ENCODE results near the gene ROR1.

Gene ROR1

DNA sequence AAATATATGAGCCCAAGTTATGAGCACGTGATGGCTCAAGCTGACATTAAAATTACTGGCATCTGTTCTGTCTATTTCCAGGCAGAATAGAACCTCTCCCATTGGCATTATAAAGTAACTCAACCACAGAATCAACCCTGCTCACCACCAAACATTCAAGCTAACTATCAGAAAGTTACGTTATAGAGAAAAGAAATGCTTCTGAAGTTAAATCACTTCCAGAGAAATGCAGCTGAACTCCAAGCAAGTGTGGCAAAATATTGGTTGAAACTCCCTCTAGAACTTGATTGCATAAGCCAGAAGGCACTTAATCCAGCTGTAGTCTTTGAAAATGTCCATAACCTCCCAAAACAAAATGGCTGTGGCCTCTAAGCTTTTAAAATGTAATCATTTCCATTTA lies 393.4 kb downstream of the ROR1 start:
- no peak for DNase-seq (ENCODE audit: low read depth in 1 of 2, low spot score in 1 of 2)

DNA sequence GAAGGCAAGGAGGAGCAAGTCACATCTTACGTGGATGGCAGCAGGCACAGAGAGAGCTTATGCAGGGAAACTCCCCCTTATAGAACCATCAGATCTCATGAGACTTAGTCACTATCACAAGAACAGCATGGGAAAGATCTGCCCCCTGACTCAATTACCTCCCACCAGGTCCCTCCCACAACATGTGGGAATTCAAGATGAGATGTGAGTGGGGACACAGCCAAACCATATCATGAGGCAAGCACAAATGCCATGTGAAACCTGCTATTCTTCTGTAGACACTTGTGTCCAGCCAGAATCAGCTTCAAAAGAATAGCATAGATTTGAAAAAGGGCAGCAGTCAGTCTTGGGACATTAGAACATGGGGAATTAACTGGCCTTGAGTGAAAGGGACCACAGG lies 397.4 kb downstream of the ROR1 start:
- no peak for DNase-seq (ENCODE audit: low read depth in 1 of 2, low spot score in 1 of 2)

DNA sequence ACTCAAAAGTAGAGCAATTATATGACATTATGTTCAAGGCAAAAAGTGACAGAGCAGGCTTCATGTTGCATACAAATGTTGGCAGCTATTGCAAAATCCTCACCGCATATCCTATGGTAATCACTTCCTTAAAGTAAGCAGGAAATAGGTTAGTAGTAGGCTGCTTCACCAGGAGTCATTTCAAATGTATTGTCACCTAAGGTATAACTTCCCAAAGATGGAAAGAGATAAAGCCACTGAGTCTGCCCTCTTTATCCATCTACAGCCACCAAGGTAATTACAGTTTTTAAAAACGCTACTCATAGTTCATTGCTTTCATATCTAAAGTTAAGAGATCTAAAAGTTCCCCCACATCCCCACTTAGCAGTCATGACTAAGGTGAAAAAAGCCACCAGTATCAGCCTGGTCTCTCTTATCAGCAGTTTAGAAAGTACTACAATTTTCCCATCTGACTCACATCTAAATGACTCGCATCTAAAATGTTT lies 398.0 kb downstream of the ROR1 start:
- DNase-seq (ENCODE audit: low read depth in 1 of 2, low spot score in 1 of 2), result no peak

DNA sequence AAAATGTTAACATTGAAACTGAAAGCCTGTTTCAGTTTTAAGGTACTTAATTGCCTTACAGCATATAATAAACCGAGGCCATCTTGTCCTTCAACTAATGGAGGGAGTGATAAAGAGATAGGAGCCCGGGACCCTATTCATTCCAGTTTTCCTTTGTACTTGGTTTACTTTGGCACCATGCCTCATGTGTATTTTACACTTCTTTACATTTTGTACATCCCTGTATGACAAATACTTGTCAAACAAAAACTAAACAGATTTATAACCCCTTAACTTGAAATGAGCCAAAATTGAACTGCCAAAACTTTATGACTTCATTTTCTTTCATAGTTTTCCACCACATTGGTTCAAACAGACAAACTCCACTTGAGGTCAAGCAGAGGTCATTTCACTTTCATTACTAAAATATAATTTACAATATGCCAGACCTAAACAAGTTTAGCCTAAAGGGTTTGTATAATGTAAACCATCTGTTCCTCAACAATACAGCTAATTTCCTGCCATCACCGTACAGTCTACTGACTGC lies 398.7 kb downstream of the ROR1 start:
- DNase-seq (ENCODE audit: low read depth in 1 of 2, low spot score in 1 of 2), result no peak

DNA sequence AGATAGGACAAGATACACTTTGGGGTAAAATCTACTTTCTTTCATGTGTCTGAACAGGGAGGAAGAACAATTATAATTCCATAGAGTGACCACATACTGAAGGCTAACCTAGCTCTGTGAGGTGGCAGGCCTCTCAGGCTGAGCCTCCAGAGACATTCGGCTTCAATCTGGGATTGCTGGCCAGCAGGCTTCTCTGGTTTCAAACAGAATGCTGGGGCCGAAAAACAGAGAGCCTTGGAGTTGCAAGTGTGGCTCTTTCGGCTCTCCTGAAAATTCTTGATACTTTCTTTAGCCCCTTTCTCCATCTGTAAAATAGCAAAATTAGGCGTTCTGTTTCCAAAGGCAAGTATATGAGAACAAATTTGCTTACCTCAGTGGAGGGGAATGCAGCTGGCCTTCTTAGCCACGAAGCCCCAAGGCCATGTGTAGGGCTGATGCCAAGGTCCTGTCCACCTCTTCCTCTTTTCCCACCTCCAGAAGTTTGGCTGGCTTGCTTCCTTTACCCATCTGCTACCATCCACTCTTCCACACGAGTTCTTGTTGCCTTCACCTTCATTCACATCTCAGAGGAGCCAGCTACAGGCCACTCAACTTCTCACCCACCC lies 399.6 kb downstream of the ROR1 start:
- no peak for DNase-seq (ENCODE audit: low read depth in 1 of 2, low spot score in 1 of 2)

DNA sequence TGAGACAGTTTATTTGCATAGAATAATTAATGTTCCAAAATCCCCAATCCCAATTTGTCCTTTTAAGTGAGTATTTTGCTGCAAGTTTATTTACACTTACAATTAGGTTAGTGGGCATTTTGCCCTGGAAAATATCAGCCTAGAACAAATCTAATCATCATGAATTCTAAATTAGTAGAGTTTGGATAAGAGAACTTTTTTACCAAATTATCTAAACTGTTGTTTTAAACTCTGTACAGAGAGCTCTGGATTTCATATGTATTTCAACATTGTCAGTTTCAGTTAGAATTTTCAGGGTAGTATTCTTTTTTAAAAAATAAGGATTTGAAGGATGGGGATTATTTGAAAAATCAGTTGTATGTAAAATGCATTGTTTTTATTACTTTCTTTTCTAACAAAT lies 401.8 kb downstream of the ROR1 start:
- DNase-seq (ENCODE audit: low read depth in 1 of 2, low spot score in 1 of 2), result no peak

DNA sequence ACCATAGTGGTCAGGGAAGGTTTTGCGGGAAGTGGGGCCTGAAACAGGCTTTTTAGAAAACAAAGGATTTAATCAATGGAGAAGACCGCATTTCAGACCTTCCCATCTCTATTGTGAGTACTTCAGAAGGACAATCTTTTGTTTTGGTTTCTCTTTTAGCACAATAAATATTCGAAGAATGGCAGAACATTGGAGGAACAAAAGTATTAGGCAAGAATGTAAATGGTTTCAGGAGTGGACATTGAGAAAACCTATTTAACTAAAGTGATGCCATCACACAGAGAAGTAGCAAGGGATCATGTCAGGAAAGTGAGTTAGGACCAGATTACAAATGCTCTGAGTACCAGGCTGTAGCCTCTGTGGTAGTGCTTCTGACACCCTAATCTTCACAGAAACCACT lies 402.8 kb downstream of the ROR1 start:
- no peak for DNase-seq (ENCODE audit: low read depth in 1 of 2, low spot score in 1 of 2)

DNA sequence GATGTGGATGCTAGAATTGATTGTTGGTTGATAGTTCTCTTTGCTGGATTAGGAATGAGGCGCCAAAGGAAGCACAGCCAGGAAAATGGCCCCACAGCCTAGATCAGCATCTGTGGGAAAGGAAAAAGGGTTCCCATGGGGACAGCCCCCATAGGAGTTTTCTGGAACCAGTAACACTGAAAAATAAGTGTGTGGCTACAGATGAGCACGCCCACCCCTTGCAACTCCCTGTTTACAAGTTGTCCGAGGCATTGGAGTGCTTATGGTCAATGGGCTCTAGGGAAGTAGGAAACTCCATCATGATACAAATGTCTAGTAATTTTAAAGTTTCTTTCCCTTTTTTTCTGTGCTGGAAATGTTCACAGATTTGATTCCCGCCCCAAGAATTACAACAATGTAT lies 405.8 kb downstream of the ROR1 start:
- no peak for DNase-seq (ENCODE audit: low read depth in 1 of 2, low spot score in 1 of 2)

DNA sequence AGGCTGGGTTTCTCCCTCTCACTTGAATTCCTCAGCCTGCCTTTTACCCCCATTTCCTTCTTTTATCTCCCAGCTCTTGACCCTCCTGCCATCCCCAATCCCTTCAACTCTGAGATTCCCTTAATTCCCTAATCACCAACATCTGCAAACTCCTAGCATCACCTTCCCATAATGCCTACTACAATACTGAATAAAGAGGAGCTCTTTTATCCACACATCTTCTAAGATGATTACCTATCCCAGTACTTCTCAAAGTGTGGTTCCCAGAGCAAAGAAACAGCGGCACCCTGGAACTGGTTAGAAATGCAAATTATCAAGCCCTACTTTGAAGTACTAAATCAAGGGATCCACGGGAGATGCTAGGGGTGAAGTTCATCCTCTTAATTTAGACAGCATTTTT lies 408.4 kb downstream of the ROR1 start:
- no peak for DNase-seq (ENCODE audit: low read depth in 1 of 2, low spot score in 1 of 2)

DNA sequence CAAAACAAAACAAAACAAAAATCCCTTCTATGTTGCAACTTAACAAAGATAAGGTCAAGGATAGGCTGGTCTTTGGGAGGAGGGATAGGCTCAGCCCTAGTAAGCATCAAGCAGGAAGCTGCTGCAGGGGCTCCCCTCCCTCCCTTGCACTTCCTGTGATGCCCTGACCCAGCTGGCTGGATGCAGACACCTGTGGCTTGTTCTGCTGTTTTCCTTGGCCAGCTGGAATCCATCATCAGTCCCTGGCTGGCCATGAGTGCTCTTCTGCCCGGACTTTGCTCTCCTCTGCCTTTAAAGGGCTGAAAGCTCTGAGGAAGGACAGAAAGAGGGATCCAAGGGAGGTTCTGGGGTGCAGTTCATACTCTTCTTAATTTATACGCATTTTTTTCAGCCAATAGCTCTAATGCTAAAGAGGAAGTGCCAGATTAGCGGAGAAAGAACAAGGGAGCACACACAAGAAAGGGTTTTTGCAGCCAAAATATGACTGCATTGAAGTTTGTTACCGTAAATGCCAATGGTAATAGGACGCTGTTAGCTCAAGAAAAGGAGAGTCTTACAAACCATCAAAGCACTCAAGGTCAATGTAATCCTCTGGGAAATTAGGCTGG lies 409.7 kb downstream of the ROR1 start:
- DNase-seq (ENCODE audit: low read depth in 1 of 2, low spot score in 1 of 2), result no peak

DNA sequence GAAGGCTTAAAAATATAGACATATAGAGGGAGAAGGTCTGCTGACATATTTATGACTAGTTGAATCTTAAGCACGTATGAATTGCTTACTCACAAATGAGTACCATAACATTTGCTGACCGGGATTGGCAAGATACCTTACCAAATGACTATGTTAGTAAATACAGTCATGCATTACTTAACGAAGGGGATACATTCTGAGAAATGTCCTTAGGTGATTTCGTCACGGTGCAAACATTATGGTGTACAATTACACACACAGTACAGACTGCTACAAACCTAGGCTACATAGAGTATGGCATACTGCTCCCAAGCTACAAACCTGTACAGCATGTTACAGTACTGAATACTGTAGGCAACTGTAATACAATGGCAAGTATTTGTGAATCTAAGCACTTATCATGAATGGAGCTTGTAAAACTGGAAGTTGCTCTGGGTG lies 410.2 kb downstream of the ROR1 start:
- DNase-seq (ENCODE audit: low read depth in 1 of 2, low spot score in 1 of 2), result no peak

DNA sequence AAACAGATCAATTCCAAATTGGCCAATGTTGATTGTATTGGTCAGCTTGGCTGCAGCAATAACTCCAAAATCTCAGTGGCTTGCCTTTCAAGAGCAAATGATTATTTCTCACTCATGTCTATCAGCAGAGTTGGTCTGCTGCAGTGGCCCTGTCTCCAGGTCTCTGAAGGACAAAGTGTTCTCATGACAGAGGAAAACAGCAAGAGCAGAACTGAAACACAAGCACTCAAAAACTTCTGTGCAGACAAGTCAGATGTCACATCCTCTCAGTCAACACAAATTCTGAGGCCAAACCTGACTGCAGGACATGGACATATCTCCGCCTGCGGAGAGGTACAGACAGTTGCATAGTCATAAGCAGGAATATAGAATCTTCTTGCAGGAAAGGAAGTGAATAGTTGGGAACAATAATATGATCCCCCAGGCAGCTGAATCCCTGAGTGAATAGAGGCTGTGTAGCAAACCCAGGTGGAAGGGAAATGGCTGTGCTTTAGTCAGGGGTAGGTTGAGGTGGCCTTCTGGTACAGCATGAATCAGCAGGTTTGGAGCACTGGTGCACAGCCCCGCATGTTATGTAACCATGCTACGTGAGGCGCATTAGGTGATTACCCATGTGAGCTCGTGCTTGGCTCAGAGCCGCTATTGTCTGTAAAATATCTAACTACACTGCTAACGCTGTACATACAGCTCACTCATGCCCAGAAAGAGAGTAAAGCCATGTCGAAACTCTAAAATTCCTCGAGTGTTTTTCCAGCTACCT lies 412.5 kb downstream of the ROR1 start:
- no peak for DNase-seq (ENCODE audit: low read depth in 1 of 2, low spot score in 1 of 2)

DNA sequence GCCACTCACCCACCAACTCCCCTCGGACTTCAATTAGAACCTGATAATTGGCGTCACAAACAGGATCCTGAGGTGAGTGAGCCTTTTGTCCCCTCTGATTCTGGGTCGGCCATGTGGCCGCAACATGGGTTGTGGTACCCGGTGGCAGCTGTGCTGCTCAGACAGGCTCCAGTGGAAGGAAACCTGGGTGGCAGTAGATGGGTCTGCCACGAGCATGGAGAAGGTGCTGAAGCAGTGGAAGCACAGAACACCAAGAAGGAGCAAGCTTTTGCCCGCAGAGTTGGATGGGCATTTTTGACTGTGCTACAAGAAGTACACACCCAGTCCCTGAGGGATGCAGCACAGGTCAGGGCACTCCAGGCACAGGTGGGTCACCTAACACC lies 413.1 kb downstream of the ROR1 start:
- DNase-seq (ENCODE audit: low read depth in 1 of 2, low spot score in 1 of 2), result no peak

DNA sequence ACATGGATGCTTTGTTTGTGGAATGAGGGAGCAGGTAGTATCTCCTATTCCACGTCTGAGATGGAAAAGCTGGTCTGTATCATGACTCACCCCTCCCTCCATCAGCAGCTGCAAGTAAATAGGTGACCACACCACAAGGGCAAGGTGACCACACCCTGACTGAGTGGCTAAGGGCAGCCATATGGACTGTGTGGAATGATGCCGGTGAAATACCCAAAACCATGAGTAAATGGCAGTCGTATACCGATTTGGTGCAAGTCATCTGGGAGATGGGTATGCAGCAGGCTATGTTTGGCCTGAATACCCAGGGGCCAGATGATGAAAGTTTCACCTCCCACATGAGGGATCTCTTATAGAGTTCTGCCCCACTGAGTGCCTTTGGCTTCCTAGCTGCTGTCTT lies 413.8 kb downstream of the ROR1 start:
- no peak for DNase-seq (ENCODE audit: low read depth in 1 of 2, low spot score in 1 of 2)

DNA sequence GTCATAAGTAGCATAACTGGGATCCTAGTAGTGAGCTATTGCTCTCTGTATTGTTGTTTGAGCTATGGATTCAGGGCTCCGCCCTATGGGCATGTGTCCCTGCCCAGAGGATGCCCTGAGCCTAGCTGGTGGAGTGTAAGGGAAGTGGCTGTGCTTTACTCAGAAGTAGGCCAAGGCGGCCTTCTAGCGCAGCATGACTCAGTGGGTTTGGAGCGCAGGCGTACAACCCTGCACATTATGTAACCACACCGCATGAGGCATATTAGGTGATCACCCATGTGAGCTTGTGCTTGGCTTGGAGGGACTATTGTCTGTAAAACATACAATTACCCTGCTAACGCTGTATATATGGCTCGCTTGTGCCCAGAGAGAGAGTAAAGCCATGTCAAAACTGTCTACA lies 418.5 kb downstream of the ROR1 start:
- DNase-seq (ENCODE audit: low read depth in 1 of 2, low spot score in 1 of 2), result no peak

DNA sequence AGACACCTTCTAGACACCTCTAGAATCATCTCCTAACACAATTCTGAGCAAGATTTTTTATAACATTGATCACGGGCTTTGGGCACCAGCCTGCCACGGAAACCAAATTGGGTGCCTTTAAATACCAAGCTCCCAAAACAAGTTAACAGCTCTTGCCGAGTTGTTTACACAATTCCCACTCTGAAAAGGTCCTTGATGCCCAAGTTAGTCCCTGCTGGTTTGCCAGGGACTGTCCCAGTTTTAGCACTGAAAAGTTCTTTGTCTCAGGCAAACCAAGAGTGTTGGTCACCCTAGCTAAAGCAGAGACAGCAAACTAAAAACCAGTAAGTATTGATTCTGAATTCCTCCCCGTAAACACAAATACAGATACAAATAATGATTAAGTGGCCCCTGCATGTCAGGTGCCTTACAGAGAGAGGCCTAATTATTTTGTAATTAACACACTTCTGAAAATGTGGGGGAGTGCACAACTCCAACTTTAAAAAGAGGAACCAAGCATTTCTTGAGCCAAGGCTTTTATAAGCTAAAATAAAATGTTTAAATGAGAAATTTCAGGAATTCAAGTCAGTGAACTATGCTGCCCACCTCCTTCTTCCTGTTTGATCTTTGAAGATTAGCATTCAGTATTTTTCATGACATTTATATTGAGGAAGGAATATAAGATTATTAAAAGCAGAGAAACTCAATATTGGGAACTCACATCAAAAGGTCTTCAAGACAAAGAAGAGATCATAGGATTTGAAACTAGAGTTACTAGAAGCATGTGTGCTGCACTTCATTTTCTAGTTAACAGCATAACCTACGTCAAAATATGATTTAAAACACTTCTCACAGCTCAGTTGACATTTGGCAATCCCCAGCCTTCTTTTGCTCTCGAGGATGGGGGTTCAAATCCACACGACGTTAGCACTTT lies 420.6 kb downstream of the ROR1 start:
- no peak for DNase-seq (ENCODE audit: low read depth in 1 of 2, low spot score in 1 of 2)

DNA sequence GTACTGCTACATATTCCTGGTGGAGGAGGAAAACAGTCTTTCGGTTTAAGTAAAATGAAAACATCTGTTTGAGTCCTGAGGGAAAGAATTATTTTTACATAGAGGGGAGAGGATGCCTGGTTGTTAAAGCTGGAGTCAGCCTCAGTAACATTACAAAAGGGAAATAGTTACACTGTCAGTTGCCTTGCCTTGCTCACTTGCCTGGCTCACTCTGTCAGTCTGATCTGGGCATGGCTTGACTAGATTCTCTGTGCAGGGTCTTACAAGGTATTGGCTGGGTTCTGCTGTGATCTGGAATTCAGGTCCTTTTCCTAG lies 421.2 kb downstream of the ROR1 start:
- no peak for DNase-seq (ENCODE audit: low read depth in 1 of 2, low spot score in 1 of 2)

DNA sequence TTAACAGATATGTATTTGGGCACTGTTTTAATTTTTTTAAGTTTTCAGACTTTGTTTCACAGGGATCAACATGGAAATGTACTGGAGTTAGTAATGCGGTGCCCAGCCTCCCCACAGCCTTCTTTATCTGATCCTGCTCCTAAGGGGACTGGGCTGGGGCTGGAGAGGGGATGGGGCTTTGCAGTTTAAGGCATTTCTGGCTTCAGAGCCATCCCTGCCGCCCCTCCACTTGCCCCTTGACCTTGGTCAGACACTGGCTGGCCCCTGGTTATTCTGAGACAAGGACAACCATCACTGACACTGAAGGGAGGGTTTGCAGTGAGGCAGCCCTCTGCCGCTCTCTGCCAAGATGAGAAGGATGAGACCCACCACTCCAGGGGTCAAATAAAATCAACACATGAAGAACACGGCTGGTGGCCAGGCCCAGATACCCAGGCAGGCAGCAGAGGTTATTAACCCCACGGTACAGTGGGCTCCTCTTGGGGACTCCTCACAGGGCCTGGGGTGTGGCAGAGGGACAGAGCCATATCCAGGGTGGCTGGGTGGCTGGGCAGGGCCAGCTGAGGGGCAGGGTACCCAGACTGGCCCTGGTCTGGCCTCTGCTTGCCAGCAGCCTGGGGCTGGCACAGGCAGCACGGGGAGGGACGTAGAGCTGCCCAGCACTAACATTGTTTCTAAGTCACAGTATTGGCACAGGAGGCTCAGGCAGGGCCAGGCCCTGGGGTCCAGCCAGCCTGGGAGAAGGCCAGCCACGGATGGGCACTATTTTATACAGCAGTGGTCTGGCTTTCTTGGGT lies 422.5 kb downstream of the ROR1 start:
- DNase-seq (ENCODE audit: low read depth in 1 of 2, low spot score in 1 of 2), result no peak

DNA sequence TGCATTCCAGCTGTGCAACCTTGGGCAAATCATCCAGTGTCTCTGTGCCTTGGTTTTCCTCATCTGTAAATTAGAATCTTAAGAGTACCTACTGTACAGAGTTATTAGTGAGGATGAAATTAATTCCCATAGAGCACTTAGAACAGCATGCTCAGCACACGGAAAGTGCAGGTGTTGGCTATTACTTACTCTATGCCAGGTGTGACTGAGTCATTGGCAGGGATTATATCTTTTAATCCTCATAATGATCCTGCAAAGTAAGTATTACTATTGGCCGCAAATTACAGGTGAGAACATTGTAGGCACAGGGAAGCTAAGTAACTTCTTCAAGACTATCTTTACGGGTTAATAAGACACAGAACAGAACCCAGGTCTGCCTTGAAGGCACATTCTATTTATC lies 423.3 kb downstream of the ROR1 start:
- DNase-seq (ENCODE audit: low read depth in 1 of 2, low spot score in 1 of 2), result no peak

DNA sequence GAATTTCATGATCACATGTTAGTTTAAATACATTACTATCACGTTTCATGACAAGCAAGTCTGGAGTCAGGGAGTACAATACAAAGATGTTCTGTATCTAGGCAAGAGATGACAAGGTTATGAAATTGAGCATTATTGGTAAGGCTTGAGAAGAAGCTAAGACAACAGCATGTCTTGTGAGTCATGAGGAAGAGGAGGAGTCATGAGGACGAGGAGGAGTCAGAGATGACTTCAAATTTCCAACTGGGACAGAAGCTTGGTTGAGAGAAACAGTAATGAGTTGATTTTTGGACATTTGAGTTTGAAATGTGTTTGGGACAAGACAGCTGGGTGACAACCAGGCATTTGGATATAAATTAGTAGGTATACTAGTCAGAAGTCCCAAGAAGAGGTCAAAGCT lies 425.3 kb downstream of the ROR1 start:
- no peak for DNase-seq (ENCODE audit: low read depth in 1 of 2, low spot score in 1 of 2)

DNA sequence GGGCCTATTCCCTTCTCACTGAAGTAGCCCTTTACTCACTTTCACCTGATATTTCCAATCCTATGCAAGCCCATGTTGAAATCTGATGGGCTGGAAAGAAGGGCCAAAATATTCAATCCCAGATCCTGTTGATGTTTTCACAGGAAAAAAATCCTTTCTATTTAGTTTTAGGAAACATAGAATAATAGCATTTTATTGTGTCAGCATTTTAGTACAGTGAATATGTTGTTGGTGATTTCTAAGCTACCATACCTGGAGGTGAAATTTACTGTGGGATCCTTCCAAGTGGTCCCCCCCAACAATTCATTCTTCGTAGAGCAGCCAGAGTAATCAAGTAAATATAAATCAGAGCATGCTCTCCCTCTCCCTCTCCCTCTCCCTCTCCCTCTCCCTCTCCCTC lies 426.2 kb downstream of the ROR1 start:
- DNase-seq (ENCODE audit: low read depth in 1 of 2, low spot score in 1 of 2), result no peak
